Loucy (cell line): ENCODE results near the gene PIK3CG.

Source experiments
- CTCF ChIP-seq: fragments of 200-600 bp; sonication (generic); conservative IDR thresholded peaks from 2 replicates; pipeline ENCODE4 v1.5.1; 2014; ENCODE audit warnings: mild to moderate bottlenecking, antibody characterized with exemption, low read length
- EZH2phosphoT487 ChIP-seq: fragments of 200-600 bp; IDR thresholded peaks from 2 replicates; pipeline ENCODE4 v1.6.1; 2018; ENCODE audit warnings: antibody characterized with exemption, mild to moderate bottlenecking, moderate library complexity, borderline replicate concordance

- TF ChIP-seq CTCF (no peak), EZH2phosphoT487 (no peak)
Observed at GRCh38 chr7:106872763-106873162, 7.7 kb downstream of the PIK3CG start.
